ENCODE measurements around the gene MXRA7.

GRCh38 chr17:76704805-76705204 lies 6.0 kb downstream of the MXRA7 start:
- TF ChIP-seq, protein P1, sequence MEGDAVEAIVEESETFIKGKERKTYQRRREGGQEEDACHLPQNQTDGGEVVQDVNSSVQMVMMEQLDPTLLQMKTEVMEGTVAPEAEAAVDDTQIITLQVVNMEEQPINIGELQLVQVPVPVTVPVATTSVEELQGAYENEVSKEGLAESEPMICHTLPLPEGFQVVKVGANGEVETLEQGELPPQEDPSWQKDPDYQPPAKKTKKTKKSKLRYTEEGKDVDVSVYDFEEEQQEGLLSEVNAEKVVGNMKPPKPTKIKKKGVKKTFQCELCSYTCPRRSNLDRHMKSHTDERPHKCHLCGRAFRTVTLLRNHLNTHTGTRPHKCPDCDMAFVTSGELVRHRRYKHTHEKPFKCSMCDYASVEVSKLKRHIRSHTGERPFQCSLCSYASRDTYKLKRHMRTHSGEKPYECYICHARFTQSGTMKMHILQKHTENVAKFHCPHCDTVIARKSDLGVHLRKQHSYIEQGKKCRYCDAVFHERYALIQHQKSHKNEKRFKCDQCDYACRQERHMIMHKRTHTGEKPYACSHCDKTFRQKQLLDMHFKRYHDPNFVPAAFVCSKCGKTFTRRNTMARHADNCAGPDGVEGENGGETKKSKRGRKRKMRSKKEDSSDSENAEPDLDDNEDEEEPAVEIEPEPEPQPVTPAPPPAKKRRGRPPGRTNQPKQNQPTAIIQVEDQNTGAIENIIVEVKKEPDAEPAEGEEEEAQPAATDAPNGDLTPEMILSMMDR (conservative IDR thresholded peaks at IDR 0.05; ENCODE audit: low read length): no peak
- TF ChIP-seq EZH2phosphoT487 (IDR thresholded peaks at IDR 0.05; ENCODE audit: borderline replicate concordance, low read depth, low read length): no peak

Data from OCI-LY7 (cell line).